Adrenal gland (tissue), 12 donors: ENCODE data around the gene ZNF791. TPM values are rescaled to one million over a fixed set of nuclear protein-coding genes. Genes with fewer than 3 reads are reported as not detected.
"Not testable (repeated sequence)": the region's sequence is repeated elsewhere in the genome, so short reads cannot be mapped to it uniquely, and the experiment has no call there.

Experiments used
- DNase-seq, 7 donors: peaks; one replicate each; pipeline ENCODE4 v3.0.0-alpha.2; 2019 to 2020
- H3K27ac ChIP-seq, 5 donors: fragments of 200-600 bp; sonication (generic) in 4 of 5; 1 replicate in 3 of 5; 2 replicates in 2 of 5; pipeline versions ENCODE4 v1.5.1 to v1.8.0; 2016 to 2020; ENCODE audit warnings: mild to moderate bottlenecking in 1 of 5
- H3K27me3 ChIP-seq: fragments of 200-600 bp; 2 replicates; pipeline ENCODE4 v1.8.0; 2021
- H3K36me3 ChIP-seq, 2 donors: fragments of 200-600 bp; replicated peaks in 1 of 2; 1 replicate in 1 of 2; 2 replicates in 1 of 2; pipeline versions ENCODE4 v1.5.1 to v1.8.0; 2018 to 2022
- H3K4me1 ChIP-seq, 2 donors: fragments of 200-600 bp; replicated peaks in 1 of 2; 1 replicate in 1 of 2; 2 replicates in 1 of 2; pipeline versions ENCODE4 v1.5.1 to v1.8.0; 2018 to 2021
- H3K4me3 ChIP-seq, 4 donors: fragments of 200-600 bp; sonication (generic) in 3 of 4; one replicate each; pipeline ENCODE4 v1.5.1; 2016 to 2018
- H3K9me3 ChIP-seq, 3 donors: fragments of 200-600 bp; sonication (generic) in 1 of 3; replicated peaks in 1 of 3; 1 replicate in 2 of 3; 2 replicates in 1 of 3; pipeline versions ENCODE4 v1.5.1 to v1.8.0; 2016 to 2021
- CTCF ChIP-seq, 6 experiments: fragments of 450-650 bp in 4 of 6; fragments of 200-600 bp in 2 of 6; sonication (generic) in 1 of 6; IDR thresholded peaks; 1 replicate in 5 of 6; 2 replicates in 1 of 6; pipeline versions ENCODE4 v1.5.1 to v1.8.0; 2016 to 2021; ENCODE audit warnings: antibody characterized with exemption in 6 of 6, mild to moderate bottlenecking in 2 of 6, moderate library complexity in 1 of 6
- POLR2A ChIP-seq, 2 donors: fragments of 450-650 bp; IDR thresholded peaks; one replicate each; pipeline ENCODE4 v1.6.1; 2017; ENCODE audit warnings: antibody characterized with exemption in 2 of 2, mild to moderate bottlenecking in 2 of 2, moderate library complexity in 1 of 2
- WGBS, 4 donors: extraction: QIAGEN DNeasy Blood & Tissue Kit in 2 of 4; methylation state at CpG; one replicate each; pipeline versions ENCODE4 v1.1.5 to v1.1.7; 2013 to 2017; 5-methylcytosine and 5-hydroxymethylcytosine counted together
- intact Hi-C, 2 donors: fragments of 100-400 bp; cut with DNase I; formaldehyde crosslinking; loops; one replicate each; pipeline versions ENCODE4 v1.14.1 to v1.15.0; 2022 to 2023
- polyA plus RNA-seq, 3 donors: library from polyadenylated mRNA; stranded (reverse); fragments of 200-250 nt in 2 of 3; fragments of 350-450 nt in 1 of 3; fragmentation: Illumina TruSeq in 1 of 3; extraction: RNeasy Lipid Tissue Mini Kit (QIAGEN cat#74804) in 1 of 3; gene quantifications; one replicate each; pipeline ENCODE4 v1.2.3, GENCODE V29; 2013 to 2014
- total RNA-seq, 9 donors: library from RNA; depleted of rRNA in 4 of 9; stranded (reverse); fragments of >200 nt in 4 of 9; fragments of 120-200 nt in 1 of 9; fragmentation: NEBNext Ultra II Directional in 1 of 9; extraction: Animal tissue kit (Norgen Biotek cat#: 25700) in 1 of 9; gene quantifications; one replicate each; pipeline versions ENCODE4 v1.1.0 to v1.2.4, GENCODE V29; 2013 to 2023
- donor health status: healthy with polysubstance abuse.
- donor health status: Bipolar disorder and iron deficiency.
- donor health status: DM: yes; HTN: yes; CAD: no.
- donor health status: DM: no; HTN: no; CAD: no.
- donor health status: DM: no; HTN: no; CAD: no.
- donor health status: DM: yes; HTN: yes; CAD: no.

ZNF791 gene
- total and polyA plus RNA-seq, 12 donors, result 6.0 to 33.4 (median 17.0) TPM

DNA sequence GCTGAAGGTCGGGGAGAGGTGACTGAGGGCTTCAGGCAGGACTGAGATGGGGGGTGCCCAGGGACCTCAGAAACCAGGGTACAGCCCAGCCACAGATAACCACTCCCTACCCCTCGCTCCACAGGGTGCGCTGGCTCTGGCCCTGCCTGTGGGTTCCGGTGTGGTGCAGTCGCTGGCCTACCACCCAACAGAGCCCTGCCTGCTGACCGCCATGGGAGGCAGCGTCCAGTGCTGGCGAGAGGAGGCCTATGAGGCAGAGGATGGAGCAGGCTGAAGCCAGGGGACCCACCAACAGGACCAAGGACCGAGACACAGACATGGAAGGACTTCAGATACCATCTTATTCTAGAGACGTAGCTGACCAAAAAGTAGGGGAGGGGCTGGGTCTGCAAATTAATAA lies 64.7 kb downstream of the ZNF791 start:
- H3K4me1 ChIP-seq, result peaks cover 2 to 3% of the 10 kb centered on the region in 2 donors
- intact Hi-C loops, result loop anchor here in 1 of 2 donors (10.0 kb wide), 1 partner anchor 111 kb away; no protein-coding TSS in a partner anchor
- H3K27ac ChIP-seq, result no peak overlapping the region
- TF ChIP-seq POLR2A (IDR thresholded peaks at IDR 0.05) (no peak), CTCF (IDR thresholded peaks at IDR 0.05) (no peak)
- no peak for DNase-seq
- no peaks in the 10 kb centered on the region for H3K27me3 ChIP-seq
- H3K36me3 ChIP-seq, result peaks cover 0 to 72% of the 10 kb centered on the region in 2 donors
- no peak overlapping the region for H3K4me3 ChIP-seq
- WGBS, 4 donors, result 84 to 91% (median 87%) methylated on average over 4 to 10 of the region's 10 CpGs
- no peaks in the 10 kb centered on the region for H3K9me3 ChIP-seq

DNA sequence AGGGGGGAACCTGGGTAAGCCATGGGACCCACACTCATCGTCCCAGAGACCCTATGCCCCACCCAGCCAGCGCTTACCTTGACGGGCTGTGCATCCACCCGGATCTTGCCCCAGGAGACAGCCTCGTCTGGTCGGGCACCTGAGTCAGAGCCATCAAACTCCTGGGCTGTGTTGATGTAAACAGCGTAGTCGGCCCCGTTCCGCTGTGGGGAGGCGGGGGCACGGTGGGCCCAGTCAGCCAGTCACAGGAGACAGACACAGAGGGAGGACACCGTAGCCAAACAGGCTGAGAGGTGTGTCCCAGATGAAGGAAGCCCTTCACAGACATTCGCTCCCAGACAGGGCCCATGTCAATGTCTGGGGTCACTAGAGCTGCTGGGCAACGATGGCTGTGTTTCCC lies 65.2 kb downstream of the ZNF791 start:
- WGBS, 4 donors, result 82 to 97% (median 87%) methylated on average over 6 to 15 of the region's 15 CpGs
- H3K4me1 ChIP-seq, result no peaks in the 10 kb centered on the region
- H3K4me3 ChIP-seq, result no peak overlapping the region
- TF ChIP-seq POLR2A (IDR thresholded peaks at IDR 0.05) (no peak), CTCF (IDR thresholded peaks at IDR 0.05) (no peak)
- no peak for DNase-seq
- no peak overlapping the region for H3K27ac ChIP-seq
- peaks cover 0 to 72% of the 10 kb centered on the region in 2 donors for H3K36me3 ChIP-seq
- no peaks in the 10 kb centered on the region for H3K9me3 ChIP-seq
- intact Hi-C loops, result loop anchor here in 1 of 2 donors (10.0 kb wide), 1 partner anchor 111 kb away; no protein-coding TSS in a partner anchor
- no peaks in the 10 kb centered on the region for H3K27me3 ChIP-seq

GRCh38 chr19:12676384-12676792 lies 65.7 kb downstream of the ZNF791 start:
- TF ChIP-seq POLR2A (IDR thresholded peaks at IDR 0.05) (no peak), CTCF (IDR thresholded peaks at IDR 0.05) (peak; percentile 71 to 86 (median 80))
- H3K4me3 ChIP-seq, result no peak overlapping the region
- DNase-seq, result peak; percentile 82 to 94 (median 89)
- H3K9me3 ChIP-seq, result no peaks in the 10 kb centered on the region
- intact Hi-C loops, result loop anchor here in 1 of 2 donors (10.0 kb wide), 1 partner anchor 112 kb away; no protein-coding TSS in a partner anchor
- peaks cover 0 to 72% of the 10 kb centered on the region in 2 donors for H3K36me3 ChIP-seq
- H3K27ac ChIP-seq, result no peak overlapping the region
- H3K27me3 ChIP-seq, result no peaks in the 10 kb centered on the region
- no peaks in the 10 kb centered on the region for H3K4me1 ChIP-seq
- 16 to 26% (median 21%) methylated on average over 3 to 4 of the region's 4 CpGs for WGBS, 4 donors

DNA sequence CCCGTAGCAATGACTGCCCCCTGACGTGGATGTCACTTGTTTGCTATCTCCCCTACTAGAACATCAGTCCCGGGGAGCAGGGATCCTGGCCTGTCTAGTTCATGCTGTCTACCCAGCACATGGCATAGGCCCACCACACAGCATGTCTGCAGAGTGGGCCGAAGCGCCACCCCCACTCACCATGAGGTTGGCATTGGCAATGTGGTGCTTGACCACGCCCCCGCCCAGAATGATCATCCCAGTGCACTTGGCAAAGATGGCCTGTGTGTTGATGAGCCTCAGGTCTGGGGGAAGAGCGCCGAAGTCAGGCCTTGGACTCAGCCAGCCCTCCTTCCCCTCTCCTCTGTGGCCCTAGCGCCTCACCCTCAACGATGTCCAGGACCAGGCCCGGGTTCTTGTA lies 66.2 kb downstream of the ZNF791 start:
- H3K4me1 ChIP-seq, result no peaks in the 10 kb centered on the region
- H3K27me3 ChIP-seq, result no peaks in the 10 kb centered on the region
- no peak overlapping the region for H3K4me3 ChIP-seq
- TF ChIP-seq CTCF (IDR thresholded peaks at IDR 0.05) (no peak), POLR2A (IDR thresholded peaks at IDR 0.05) (no peak)
- no peak for DNase-seq
- H3K36me3 ChIP-seq, result peaks cover 0 to 72% of the 10 kb centered on the region in 2 donors
- 81 to 95% (median 91%) methylated on average over 5 to 12 of the region's 12 CpGs for WGBS, 4 donors
- intact Hi-C loops, result loop anchor here in 1 of 2 donors (10.0 kb wide), 1 partner anchor 112 kb away; no protein-coding TSS in a partner anchor
- H3K27ac ChIP-seq, result no peak overlapping the region
- H3K9me3 ChIP-seq, result no peaks in the 10 kb centered on the region

DNA sequence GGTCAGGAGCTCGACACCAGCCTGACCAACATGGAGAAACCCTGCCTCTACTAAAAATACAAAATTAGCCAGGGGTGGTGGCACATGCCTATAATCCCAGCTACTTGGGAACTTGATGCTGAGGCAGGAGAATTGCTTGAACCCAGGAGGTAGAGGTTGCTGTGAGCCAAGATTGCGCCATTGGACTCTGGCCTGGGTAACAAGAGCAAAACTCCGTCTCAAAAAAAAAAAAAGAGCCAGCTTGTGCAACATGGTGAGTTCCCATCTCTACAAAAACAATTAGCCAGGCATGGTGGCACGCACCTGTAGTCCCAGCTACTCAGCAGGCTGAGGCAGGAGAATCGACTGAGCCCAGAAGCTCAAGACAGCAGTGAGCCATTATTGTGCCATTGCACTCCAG lies 67.3 kb downstream of the ZNF791 start:
- not testable (repeated sequence) for DNase-seq, H3K9me3 ChIP-seq, H3K4me1 ChIP-seq, H3K4me3 ChIP-seq, H3K27me3 ChIP-seq, H3K27ac ChIP-seq
- WGBS, 4 donors, result 80 to 92% (median 89%) methylated on average over 4 to 5 of the region's 5 CpGs
- intact Hi-C loops, result loop anchor here in 1 of 2 donors (10.0 kb wide), 1 partner anchor 113 kb away; no protein-coding TSS in a partner anchor
- H3K36me3 ChIP-seq, result peaks cover 0 to 65% of the 10 kb centered on the region in 2 donors
